Ramos (cell line): ENCODE data around the gene DCHS1.

Experiments
- in situ Hi-C: fragments of 300-500 bp; cut with MboI; formaldehyde crosslinking; loops from one replicate; pipeline ENCODE4 v1.14.3; 2022; ENCODE audit warnings: low sequenced_read_pairs; ENCODE audit not compliant: unreplicated experiment

Gene DCHS1

DNA sequence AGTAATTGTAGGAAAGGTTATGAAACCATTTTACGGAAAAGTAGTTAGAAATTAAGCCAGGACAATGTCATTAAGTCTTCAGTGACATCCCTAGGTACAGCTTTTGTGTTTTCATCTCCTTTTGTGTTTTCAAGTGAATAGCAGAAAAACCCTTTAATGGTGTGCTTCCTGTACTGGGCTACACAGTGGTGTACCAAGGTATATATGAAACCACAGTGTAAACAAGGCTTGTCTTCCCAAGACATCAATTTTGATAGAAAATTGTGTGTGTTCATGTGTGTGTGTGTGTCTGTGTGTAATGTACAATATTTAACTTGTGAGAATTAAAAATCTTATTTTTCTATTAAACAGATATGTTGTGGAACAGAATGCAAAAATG, 18.6 kb upstream of the DCHS1 start:
- in situ Hi-C loops = no loop called here

DNA sequence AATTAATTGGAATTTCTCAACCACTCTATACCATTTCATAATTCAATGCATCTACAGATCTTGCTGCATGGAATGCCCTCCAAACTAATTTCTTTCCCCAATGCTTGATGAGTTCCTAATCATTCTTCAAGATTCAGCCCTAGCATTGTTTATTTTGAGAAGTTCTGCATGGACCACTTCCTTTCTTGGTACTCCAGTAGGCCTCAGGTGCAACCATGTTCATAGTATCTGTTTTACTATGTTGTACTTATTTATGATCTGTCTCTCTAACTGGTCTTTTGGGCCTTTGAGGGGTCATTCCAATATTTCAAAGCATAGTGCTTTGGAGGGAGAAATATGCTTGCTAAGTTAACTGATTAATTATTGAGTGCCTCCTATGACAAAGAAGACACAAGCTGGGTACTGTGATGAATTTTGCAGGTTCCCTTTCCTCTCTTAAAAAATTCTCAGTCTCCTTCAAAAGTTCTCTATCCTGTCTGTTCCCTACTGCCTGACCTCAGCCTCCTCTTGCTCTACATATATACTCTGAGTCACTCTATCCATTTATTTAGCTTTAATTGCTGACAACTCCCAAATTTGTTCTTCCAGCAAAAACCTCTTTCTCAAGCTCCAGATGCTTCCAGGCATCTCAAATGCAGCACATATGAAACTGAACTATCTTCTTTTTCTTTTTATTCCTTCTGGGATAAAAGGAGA, 18.1 kb upstream of the DCHS1 start:
- in situ Hi-C loops = no loop called here

DNA sequence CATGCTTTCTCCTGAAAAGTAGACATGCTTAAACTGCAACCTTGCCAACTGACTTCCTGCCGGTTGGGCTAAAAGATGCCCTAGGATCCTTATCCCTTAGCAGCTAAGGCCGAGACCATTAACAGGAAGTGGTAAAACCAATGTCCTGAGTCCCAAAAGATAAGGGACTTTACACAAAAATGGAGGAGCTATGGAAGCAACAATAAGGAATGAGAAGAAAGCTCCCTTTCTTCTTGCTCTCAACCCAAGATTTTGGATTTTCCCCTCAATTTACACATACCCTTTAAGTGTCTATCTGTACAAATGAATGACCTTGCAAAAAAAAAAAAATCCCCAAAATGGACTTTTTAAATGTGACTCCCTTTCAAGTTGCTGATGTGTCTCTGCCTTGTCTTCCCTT, 16.4 kb upstream of the DCHS1 start:
- in situ Hi-C loops = no loop called here

DNA sequence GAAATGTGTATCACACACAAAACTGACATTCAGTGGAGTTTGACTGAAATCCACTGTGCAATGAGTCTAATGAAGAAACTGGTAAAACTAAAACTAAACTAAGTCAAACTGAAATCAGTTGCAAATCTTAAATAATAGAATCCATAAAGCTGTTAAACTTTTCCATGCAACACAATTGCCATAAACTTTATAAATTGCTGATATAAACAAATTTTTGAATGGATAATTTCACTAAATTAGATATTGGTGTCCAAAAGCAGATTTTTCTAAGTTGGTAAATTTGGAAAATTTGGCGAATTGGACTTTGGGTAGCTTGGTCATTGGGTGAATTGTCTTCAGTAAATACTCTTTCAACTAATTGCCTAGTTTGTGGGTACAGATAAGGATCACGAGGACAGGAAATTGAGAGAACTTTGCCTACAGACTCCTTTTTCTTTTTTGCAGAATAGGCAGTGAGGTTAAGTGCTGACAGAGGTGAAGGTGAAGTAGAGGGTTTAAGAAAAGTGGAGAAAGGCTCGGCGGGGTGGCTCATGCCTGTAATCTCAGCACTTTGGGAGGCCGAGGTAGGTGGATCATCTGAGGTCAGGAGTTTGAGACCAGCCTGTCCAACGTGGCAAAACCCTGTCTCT, 14.7 kb upstream of the DCHS1 start:
- in situ Hi-C loops = no loop called here

DNA sequence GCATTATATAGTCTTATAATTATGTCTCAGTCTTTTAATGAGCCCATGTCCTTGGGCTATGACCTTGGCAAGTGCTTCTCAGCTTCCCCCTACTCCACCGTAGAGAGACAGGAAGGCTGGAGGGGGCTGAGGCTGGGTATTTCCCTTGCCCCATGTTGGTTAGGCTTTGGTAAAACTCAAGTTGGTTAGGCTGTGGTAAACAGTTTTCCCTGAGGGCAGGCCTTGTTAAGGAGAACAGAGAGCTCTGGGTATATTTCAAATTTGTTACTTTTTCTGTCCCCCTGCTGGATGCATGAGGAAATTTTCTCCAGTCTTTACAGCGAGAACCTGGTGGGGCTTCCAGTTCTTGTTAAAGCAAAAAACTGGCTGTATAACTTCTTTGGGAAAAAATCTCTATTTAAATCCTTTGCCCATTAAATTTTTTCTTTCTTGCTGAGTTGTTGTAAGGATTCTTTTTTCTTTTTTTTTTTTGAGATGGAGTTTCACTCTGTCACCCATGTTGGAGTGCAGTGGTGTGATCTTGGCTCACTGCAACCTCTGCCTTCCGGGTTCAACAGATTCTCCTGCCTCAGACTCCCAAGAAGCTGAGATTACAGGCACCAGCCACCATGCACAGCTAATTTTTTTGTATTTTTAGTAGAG, 12.2 kb upstream of the DCHS1 start:
- in situ Hi-C loops = no loop called here

DNA sequence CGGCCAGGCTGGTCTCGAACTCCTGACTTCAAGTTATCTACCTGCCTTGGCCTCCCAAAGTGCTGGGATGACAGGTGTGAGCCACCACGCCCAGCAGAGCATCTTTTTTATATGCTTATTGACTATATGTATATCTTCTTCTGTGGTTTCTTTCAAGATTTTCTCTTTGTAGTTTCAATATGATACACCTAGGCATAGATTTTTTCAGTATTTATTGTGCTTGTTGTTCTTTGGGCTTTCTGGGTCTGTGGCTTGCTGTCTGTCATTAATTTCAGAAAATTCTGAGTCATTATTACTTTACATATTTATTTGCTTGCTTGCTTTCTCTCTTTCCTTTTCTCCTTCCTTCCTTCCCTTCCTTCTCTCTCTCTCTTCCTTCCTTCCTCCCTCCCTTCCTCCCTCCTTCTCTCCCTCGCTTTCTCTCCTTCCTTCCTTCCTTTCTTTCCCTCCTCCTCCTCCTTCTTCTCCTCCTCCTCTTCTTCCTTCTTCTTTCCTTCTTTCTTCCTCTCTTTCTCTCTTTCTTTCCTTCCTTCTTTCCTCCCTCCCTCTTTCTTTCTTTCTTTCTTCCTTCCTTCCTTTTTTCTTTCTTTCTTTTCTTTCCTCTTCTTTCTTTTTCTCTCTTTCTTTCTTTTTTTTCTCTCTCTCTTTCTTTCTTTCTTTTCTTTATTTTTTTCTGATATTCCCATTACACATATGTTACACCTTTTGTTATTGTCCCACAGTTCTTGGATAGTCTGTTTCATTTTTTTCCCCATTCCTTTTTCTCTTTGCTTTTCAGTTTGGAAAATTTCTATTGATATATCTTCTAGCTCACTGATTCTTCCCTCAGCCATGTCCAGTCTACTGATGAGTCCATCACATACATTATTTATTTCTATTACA, 10.9 kb upstream of the DCHS1 start:
- in situ Hi-C loops = no loop called here

DNA sequence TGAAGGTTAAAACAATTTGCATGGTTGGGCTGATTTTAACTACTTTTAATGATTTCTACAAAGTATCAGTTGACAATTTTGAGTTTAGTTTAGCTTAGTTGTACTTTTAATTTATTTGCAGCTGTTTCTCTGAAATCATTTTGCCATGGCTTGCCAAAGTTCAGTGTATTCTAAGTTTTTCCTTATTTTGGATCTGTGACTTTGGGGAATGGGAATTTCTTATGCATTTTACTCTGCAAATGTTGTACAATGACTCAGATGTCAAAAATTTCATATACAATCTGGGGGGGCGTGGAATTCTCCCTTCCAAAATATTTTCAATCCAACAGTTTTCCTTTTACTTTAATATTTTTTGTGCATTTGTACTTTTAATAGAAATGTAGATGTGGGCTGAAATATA, 8.9 kb upstream of the DCHS1 start:
- in situ Hi-C loops = no loop called here

DNA sequence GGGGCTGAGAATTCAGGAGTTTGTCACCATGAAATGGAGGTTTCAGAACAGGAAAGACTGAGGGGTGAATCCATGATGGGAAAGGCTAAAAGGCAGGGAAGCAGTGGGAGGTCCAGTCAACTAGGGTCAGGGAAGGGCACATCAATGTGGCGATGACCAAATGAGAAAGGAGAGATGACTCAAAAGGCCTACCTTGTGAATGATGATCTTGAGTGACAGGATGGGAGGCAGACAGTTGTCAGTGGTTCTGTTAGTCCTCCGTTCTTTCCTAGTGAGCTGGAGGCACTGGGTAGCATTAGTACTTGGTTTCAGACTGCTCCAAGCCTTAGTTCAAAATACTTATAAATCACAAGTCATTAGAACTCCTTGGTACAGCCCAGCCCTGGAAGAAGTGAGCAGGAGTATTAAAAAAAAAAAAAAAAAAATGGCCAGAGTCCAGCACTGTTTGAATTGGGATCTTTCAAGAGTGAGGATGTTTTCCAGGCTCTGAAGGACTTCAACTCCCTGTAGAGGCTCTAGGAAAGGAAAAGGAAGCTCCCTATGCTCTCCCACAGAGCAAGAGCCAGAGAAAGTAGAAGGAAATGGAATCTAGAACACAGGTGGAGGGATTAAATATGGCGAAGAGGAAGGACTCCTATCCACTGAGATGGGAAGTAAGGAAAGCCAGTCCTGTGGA, 8.3 kb upstream of the DCHS1 start:
- in situ Hi-C loops = no loop called here

DNA sequence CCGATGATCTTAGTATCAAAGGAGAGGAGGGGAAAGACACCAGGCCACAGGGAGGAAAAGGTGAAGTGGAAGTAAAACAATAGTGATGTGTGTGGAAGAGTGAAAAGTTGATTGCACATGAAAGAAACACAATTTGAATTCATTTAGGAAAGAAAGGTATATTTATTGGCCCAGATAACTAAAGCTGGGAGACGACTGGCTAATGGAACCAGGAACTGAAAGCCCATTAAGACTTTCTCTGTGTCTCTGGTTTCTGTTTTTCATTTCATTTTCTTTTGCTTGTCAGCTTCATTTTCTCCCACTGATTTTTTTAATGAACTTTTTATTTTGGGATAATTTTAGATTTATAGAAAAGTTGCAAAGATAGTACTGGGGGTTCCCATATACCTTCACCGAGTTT, 5.1 kb upstream of the DCHS1 start:
- in situ Hi-C loops = no loop called here

DNA sequence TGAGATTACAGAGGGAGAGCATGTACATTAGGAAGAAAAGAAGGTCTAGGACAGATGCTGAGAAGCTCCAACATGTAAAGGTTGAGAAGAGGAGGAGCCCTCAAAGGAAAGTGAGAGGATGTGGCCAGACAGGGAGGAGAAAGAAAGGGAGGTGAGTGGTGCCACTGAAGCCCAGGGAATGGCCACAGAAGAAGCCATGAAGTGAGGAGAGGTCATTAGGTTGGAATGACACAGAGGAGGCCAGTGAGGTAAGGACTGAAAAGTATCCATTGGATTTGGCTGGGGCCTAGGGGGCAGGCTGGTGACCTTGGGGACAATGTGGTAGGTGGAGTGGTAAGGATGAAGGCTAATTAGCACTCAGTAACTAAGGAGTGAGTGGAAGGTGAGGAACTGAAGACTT, 3.0 kb upstream of the DCHS1 start:
- in situ Hi-C loops = no loop called here

DNA sequence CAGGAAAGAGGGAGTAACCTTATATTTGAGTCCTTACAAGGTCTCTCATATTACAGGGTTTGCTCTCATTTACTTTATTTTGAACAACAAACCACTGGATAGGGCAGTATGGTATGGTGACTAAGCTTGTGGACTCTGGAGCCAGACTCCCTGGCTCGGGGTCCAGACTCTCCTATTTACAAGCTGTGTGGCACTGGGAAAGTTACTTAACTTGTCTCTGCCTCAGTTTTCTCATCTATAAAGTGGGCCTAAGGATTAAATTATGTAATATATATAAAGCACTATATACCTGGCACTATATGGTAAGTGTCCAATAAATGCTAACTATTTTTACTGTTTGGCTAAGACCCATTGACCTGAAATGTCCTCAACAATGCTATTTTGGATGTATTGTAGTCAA, 1.7 kb upstream of the DCHS1 start:
- in situ Hi-C loops = no loop called here

DNA sequence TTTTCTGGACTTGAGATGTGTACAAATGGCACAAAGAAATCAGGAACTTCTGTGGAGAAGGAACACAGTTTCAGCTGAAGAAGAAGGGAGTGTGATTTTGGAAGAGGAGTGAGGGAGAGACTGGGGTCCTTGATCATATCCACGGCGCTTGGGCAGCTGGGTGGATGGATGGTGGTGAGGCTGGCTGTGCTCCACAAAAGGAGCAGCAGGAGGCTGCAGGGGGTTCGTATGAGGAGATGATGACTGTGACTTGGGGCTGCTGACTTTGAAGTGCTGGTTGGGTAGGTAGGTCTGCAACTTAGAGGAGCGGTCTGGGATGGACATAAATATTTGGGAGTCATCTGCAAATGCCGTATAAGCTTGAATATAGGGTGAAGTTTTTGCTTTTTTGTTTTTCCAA, 1.3 kb upstream of the DCHS1 start:
- in situ Hi-C loops = no loop called here

DNA sequence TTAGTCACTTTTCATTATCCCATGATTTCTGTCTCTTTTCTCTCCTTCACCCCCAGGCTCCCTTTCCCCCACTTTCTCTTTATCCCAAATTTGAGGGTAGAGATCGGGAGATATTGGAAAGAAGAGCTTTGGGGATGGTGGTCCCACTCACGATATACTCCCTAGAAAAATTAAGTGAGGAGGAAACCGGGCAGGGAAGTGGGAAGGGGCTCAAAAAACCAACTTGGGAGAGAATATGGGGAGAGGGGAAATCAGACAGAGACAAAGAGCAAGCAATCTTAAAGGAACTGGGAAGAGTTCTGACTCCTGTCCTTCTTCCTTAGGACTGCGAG, 941 bp upstream of the DCHS1 start:
- in situ Hi-C loops = no loop called here

DNA sequence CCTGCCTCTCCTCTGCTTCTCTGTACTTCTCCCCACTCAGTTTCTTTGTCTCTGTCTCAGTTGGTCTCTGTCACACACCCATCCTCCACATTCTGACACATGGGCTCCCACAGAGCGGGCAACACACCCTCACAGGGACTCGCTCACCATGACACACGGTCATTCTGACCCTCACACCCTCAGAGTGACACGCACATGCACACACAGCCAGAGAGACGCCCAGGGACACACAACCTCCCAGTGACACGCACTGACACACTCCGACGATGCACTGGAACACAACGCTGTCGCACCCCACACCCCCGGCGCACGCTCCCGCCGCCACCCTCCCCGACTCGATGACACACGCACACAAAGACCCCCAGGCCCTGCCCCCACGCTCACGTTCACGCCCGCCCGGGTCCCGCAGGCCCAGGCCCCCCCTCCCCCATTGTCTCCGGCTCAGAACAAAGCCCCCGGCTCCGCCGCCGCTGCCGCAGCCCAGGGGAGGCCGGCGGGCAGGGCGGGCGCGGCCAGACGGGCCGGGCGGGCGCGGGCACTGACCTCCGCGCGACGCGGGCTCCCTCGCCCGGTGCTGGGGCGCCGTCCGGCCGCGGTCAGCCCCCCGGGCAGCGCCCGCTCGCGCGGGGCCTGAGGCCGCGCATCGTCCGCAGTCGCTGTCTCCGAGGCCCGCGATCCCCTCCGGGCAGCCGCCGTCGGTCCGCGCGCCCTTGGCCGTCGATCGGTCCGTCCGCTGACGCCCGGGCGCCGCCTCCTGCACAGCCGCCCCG, 404 bp downstream of the DCHS1 start:
- in situ Hi-C loops = no loop called here

DNA sequence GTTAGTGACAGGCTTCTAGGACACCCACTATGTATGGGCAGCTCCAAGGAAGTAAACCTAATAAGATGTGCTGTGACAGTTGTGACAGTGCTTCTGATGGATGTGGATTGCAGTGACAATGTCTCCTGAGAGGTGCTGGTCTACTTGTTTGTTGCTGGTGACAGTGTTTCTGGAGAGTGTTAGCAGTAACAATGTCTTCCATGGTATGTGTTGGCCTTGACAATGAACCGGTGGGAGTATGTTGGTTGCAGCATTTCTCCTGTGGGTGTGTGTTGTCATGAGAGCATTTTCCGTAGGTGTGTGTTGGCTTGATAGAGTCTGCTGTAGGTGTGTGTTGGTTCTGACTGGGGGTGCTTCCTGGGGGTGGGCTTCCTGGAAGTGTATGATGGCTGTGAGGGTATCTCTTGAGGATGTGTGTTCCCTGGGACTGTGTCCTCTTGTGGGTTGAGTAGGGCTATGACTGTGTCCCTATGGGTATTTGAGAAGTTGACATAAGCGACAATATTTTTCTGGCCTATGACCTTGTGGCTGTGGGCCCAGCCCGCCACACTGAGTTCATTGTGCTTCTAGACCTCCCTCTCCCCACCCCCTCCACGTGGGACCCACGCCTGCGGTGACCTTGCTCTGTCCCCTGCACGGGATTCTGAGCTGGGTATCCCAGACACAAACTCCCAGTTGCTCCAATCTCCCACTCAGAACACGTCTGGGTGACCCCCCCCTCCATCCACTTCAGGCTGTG, 1.2 kb downstream of the DCHS1 start:
- in situ Hi-C loops = no loop called here

DNA sequence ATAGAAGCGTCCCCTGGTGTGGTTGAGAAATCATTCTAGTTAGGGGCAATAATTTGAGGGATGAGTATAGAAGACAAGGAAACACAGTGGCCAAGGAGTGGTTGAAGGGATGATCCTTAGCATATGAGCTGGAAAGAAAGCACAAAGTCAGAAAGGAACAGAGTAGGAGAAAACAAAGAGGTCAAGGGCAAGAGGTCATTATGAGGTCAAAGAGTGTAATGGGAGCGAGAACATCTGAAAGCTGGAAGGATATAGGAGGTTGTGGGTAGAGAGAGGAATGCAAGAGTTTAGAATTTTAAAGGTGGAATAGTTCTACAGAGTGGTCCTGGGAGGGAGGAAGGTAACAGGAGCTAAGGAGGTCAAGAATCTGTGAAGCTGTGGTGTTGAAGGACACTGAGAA, 2.0 kb downstream of the DCHS1 start:
- in situ Hi-C loops = no loop called here

DNA sequence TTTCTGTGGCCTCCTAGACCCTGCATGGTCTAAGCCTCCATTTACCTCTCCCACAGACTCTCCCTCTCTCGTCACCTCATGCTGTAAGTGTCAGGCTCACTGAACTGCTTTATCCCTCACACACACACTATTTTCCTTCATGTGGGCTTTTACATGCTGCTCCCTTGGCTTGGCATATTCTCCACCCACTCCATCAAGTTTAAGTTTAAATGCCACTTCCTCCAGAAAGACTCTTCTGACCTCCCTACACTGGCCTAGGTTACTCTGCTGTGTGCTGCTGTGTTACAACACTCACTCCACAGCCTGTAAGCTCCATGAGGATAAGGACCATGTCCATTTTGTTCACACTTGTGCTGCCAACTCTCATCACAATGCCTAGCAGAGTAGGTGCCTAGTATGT, 2.5 kb downstream of the DCHS1 start:
- in situ Hi-C loops = no loop called here

DNA sequence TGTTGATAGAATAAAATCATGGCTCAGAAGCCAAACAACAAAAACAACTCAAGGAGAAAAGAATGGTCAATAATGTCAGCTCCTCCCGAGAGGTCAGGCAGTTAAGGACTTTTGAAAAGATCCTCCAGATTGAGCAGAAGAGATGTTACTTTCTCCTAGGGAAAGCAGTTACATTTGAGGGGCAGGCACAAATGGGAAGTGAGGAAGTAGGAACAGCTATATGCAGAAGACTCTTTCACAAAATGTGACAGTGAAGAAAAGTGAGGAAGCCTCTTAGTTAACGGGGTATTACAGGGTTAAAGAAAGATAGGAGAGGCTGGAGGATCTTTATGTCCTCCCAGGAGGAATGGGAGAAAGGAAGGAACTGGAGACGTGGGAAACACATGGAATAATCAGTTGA, 3.4 kb downstream of the DCHS1 start:
- in situ Hi-C loops = no loop called here

DNA sequence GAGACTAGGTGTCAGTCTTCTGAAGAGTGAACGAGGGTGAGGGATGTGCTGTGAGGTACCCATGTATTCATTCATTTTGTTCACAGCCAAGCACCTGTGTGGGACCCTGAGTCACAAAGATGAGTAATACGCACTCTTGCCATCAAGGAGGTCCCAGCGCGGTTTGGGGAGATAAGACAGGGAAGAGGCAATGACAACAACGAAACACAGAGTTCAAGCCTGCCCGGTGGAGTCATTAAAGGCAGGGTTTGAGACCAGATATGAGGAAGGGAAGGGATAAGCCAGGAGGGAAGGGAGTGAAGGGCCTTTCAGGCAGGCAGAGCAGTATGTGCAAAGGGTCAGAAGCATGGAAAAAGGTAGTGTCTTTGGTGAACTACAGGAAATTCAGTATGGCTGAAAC, 4.6 kb downstream of the DCHS1 start:
- in situ Hi-C loops = no loop called here
